ENCODE results near the gene FAM107B.

- TF ChIP-seq CTCF (IDR thresholded peaks at IDR 0.05; ENCODE audit: poor library complexity) (no peak), EZH2 (IDR thresholded peaks at IDR 0.05; ENCODE audit: borderline replicate concordance) (no peak)
These were observed 285.0 kb downstream of the FAM107B start for GRCh38 chr10:14489522-14490177.

Data from hepatocyte (in vitro differentiated cells).